ENCODE measurements around the gene ZNF140.

DNA sequence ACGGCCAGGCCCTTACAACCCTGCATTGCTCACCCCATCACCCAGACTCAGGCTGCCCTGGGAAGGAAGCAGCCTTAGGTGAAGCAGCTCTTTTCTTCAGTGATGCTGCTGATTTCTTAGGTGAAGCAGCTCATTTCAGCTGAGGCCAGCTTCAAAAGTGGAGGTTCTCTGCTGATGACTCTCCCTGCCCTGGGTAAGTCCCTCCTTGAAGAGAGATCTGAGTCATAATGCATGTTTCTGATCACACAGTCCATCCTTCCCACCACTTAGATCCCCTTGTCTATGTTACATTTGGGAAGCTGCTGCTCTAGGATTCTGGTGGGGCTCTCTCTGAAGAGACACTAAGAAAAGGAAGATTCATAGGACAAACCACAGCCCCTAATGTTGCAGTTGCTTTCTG lies 17.2 kb upstream of the ZNF140 start:
- TF ChIP-seq, protein P1, sequence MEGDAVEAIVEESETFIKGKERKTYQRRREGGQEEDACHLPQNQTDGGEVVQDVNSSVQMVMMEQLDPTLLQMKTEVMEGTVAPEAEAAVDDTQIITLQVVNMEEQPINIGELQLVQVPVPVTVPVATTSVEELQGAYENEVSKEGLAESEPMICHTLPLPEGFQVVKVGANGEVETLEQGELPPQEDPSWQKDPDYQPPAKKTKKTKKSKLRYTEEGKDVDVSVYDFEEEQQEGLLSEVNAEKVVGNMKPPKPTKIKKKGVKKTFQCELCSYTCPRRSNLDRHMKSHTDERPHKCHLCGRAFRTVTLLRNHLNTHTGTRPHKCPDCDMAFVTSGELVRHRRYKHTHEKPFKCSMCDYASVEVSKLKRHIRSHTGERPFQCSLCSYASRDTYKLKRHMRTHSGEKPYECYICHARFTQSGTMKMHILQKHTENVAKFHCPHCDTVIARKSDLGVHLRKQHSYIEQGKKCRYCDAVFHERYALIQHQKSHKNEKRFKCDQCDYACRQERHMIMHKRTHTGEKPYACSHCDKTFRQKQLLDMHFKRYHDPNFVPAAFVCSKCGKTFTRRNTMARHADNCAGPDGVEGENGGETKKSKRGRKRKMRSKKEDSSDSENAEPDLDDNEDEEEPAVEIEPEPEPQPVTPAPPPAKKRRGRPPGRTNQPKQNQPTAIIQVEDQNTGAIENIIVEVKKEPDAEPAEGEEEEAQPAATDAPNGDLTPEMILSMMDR (IDR thresholded peaks at IDR 0.05; ENCODE audit: low read length), result no peak
- no peak for TF ChIP-seq EZH2 (IDR thresholded peaks at IDR 0.05; ENCODE audit: borderline replicate concordance, low read length)

Data from OCI-LY1 (cell line).